Activated T-cell treated with anti-CD3 and anti-CD28 coated beads for 1 hour (primary cell): ENCODE results near the gene KANK2.
A peak's percentile ranks its signal among the peaks of the same experiment; 100 is the strongest.

ENCODE experiments used
- DNase-seq: peaks from one replicate; pipeline ENCODE4 v3.0.0-alpha.2; 2020; ENCODE audit warnings: low read depth

The KANK2 gene

DNA sequence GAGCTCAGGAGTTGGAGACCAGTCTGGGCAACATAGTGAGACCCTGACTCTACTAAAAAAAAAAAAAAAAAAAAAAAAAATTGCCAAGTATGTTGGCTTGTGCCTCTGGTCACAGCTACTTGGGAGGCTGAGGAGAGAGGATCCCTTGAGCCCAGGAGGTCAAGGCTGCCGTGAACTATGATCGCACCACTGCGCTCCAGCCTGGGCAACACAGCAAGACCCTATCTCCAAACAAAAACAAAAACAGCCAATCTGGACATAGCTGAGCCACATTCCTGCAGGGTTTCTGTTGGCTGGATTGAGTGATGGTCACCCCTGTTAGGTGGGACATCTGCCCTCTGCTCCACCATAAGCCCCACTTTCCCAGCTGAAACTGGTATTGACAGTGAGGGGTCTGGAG, 28.5 kb upstream of the KANK2 start:
- DNase-seq: no peak

DNA sequence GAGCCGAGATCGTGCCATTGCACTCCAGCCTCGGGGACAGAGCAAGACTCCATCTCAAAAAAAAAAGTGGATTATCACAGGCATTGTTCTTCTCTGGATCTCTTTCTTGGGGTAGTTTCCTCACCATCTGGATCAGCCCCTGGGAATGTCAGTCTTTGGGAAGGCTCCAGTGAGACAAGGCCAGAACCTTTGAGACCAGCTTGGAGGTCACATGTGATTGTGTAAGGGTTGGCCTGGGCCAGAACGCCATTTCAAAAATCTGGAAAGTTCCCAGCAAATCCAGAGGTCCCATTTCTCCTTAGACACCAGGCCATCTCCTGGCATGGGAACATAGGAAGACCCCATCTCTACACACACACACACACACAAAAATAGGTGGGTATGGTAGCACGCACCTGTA, 27.8 kb upstream of the KANK2 start:
- DNase-seq: no peak

DNA sequence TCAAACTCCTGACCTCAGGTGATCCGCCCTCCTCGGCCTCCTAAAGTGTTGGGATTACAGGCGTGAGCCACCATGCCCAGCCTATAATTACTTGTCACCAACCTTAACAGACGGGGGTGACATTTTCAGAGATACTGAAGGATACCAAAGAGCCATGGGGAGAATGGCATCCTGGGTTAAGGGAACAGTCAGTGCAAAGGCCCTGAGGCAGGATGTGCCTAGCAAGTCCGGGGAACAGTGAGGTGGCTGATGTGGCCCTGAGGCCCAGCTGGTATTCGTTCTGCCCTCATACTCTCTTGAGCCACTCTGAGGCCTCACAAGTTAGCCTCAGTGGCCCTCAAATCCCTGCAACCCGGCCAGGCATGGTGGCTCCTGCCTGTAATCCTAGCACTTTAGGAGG, 27.1 kb upstream of the KANK2 start:
- no peak for DNase-seq

DNA sequence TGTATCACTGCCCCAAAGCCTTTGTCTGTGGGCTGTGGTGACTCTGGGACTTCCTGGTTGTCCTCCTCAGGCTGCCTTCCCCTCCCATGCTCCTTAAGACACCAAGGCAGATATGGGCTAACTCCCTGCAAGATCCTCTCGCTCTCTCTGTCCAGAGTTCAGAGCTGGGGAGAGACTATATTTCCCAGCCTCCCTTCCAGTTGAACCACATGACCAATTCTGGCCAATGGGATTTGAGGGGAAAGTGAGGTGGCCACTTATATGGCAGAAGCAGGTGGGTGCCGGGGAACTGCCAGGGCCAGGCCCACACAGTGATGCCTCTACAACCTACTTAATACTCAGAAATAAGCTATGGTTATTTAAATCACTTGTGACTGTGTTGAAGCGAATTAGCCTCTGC, 25.9 kb upstream of the KANK2 start:
- no peak for DNase-seq

DNA sequence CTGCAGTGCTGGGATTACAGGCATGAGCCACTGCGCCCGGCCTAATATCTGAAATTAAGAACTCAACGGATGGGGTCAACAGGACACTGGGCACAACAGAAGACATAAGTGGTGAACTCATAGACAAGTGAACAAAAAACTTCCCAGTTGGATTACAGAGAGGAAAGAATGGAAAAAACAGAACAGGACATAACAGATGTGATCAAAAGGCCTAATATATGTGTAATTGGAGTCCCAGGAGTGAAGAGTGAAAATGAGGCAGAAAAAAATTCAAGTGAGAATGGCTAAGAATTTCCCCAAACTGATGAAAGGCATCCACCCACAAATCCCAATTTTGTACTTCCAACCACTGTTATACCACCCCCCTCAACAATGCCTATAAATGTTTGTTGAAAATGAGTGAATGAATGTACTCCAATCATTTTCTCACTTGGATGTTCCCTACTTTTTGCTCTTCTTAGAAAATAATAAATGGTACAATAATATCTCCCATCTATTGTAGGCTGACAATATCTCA, 23.8 kb upstream of the KANK2 start:
- no peak for DNase-seq

DNA sequence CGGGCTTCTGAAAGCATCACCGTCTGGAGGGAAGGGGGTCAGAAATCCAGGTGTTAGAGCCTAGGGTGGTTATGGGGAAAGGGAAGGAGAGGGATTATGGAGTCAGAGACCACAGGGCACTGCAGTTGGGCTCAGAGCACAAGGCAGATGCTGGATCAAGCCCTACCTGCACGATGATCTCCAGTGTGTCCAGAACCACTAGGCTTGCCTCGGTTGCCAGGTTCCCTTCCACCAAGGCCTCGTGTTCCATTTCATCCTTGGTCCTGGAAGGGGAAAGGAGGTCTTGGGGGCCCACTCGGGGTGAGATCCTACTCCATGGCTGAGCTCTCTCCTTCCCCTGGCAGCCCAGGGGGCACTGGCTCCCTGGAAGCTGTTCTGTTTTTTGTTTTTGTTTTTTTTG, 17.0 kb upstream of the KANK2 start:
- no peak for DNase-seq

DNA sequence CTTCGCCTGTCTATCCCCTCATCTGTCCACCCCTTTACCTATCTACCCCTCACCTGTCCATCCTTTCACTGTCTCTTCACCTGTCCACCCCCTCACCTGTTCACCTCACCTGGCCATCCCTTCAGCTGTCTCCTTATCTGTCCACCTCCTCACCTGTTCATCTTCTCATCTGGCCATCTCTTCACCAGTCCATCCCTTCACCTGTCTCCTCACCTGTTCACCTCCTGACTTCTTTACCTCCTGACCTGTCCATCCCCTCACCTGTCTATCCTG, 13.2 kb upstream of the KANK2 start:
- DNase-seq: no peak

DNA sequence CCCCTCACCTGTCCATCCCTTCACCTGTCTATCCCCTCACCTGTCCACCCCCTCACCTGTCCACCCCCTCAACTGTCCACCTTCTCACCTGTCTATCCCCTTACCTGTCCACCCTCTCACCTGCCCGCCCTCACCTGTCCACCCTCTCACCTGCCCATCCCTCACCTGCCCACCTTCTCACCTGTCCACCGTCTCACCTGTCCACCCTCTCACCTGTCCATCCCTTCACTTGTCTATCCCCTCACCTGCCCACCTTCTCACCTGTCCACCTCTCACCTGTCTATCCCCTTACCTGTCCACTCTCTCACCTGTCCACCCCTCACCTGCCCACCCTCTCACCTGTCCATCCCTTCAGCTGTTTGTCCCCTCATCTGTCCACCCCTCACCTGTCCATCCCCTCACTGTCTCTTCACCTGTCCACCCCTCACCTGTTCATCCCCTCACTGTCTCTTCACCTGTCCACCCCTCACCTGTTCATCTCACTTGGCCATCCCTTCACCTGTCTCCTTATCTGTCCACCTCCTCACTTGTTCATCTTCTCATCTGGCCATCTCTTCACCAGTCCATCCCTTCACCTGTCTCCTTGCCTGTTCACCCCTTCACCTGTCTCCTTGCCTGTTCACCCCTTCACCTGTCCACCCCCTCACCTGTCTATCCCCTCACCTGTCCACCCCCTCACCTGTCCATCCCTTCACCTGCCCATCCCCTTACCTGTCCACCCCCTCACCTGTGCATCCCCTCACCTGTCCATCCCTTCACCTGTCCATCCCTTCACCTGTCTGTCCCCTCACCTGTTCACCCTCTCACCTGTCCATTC, 12.7 kb upstream of the KANK2 start:
- DNase-seq: no peak

DNA sequence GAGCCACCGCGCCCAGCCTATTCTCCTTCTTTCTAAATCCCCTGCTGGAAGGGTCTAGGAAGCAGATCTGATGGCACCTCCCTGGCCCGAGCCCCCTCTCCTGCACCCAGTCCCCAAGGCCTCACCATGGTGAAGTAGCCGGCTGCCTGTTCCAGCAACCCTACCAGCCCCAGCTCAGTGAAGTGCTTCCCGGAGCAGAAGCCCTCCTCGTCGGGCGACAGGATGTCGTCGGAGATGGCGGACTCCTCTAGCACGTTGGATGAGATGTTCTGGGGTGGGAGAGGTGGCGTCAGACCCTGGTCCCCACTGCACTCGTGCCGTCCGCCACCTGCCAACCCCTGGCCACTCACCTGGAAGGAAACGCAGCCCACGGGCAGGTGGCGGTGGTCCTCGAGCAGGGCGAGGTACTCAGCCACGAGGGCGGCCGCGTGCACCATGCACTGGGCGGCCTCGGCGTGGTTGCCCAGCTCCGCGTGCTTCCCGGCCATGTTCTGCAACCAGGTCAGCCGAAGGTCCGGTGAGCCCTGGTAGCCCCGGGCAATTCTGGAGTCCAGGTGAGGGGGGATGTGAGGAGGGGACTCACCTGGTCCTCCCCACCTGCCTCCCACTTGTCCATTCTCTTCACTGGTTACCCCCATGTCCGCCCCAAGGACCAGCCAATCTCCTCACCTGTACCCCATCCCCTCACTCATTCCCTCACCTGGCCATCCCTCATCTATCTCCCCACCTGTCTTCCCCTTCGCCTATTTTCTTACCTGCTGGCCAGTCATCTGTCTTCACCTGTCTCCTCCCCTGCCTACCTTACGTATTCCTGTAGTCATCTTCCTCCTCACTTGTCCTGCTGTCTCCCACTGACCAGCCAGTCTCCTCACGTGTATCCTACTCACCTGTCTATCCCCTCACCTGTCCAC, 11.5 kb upstream of the KANK2 start:
- DNase-seq: no peak

DNA sequence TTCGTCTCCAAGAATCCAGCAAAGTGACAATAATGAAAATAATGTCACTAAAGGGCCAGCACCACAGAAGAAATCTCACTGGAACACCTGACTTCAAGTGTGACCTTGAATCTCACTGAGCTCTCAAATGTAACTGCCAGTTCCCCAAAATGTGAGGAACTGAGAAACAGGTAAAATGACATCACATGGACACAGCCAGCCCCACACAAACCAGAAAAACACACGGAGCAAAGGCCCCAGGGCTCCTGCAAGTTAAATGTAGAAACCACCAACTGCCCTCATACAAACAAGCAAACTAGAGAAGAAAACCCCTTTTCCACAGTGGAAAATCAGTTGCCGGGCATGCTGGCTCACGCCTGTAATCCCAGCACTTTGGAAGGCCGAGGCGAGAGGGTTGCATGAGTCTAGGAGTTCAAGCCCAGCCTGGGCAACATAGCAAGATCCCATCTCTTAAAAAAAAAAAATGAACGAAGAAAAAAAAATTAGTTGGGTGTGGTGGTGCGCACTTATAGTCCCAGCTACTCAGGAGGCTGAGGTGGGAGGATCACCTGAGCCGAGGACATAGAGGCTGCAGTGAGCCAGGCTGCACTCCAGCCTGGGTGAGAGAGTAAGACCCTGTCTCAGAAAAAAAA, 8.7 kb upstream of the KANK2 start:
- DNase-seq: no peak

DNA sequence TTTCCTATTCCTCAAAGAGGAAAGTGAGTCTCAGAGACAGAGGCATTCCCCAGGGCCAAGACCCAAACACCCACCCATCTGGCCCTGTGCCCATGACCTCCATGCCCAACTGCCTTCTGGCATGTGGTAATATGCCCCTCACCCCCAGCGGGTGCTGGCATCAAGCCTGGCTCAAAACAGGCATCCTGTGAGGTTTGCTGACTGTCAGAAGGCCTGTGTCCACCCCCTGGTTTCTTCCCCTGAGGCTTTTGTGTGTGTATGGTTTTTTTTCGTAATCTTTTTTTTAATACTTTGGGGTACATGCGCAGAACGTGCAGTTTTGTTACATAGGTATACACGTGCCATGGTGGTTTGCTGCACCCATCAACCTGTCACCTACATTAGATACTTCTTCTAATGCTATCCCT, 7.6 kb upstream of the KANK2 start:
- DNase-seq: no peak

DNA sequence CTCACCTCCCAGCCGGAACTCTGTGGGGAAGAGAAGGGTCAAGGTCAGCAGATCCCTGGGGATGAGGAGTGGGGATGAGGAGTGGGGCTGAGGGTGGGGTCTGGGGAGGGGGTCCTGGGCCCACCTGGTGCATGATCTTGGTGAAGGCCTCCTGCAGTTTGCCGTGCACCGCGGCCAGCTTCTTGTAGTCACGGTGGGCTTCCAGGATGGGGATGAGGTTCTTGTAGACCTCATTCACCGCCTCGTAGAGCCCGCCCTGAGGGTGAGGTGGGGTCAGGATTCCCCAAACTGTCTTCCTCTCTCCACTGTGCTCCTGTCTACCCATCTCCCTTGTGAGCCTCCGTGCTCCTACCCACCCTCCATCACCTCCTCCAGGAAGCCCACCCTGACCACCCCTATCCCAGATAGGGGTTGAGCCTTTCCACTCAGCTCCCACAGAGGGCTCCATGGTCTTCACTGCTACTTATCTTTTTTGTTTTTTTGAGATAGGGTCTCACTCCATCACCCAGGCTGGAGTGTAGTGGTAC, 6.8 kb upstream of the KANK2 start:
- no peak for DNase-seq

DNA sequence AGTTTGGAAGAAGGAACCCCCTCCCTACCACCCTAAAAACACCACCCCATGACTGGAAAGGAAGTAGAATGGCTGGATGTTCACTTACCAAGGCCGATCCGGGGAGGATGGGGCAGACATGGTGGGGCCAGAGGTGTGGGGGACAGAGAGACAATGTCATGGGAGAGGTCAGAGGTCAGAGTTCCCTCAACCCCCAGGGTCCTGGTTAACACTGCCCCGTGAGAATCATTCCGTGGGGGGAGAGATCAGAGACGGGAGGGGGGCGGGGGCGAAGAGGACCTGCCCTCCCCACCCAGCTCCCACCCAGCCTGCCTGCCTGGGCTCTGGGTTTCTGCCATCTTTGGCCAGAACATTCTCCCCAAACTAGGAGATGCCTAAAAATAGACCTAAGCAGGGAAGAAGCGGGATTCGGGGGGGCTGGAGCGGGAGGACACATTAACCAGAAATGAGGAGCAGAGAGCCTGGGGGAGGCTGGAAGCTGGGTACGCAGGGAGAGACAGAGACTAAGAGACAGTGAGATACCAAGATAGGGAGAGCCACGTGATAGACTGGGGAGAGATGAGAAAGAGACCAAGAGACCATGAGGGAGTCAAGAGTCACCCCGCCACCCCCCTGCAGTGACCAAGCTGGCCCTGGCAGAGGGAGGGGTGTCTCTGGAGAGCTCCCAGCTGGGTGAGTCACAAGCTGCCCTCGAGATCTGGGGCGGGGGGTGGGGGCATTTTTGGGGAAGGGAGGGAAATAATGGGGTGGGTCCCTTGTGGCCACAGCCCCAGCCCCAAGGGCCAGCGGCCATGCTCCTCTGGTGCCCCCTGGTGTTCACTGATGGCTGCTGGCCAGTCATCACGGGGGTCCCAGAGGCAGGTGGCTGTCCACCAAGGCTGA, 6.1 kb upstream of the KANK2 start:
- peak; percentile 40 for DNase-seq

DNA sequence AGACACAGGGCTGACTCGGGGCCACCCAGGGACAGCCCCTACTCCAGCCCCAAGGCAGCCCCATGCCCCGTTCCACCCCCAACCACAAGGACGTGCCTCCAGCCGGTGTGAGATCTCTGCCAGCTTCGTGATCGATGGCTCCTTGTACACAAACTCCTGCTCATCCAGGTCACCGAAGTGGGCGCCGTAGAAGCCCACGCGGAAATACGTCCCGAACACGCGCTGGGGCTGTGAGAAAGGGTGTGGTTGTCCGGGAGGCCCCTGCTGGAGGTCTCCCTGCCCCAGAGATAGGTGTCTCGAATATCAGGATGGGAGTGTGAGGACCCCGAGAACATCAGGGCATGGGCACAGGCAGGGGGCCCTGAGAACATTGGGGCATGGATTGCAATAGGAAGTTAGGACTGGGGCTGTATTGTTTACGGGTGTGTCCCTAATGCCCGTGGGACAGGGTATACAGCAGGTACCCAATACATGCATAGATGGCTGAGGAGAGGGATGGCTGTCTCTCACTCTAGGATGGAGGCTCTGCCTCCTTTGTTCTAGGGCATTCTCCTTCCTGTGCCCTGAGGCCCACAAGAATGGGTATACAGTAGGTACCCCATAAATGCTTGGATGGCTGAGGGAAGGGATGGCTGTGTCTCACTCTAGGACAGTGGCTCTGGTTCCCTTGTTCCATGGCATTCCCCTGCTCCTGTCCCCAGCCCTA, 5.3 kb upstream of the KANK2 start:
- no peak for DNase-seq

DNA sequence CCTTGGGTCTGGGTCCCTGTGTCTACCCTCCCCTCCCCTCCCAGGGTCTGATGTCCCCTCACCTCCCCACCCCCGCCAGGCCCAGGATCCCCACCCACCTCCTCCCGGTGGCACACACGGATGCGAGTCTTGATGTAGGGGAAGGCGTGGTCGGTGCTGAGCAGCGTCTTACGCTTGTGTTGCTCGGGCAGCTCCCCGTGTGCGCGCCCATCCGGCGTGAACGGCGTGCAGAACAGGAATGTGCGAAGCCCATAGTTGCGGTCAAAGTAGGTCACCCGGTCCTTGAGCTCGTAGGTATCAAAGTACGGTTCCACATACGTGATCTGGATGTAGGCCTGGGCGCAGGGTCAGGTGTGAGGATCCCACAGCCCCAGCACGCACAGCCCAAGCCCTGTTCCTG, 4.4 kb upstream of the KANK2 start:
- no peak for DNase-seq

DNA sequence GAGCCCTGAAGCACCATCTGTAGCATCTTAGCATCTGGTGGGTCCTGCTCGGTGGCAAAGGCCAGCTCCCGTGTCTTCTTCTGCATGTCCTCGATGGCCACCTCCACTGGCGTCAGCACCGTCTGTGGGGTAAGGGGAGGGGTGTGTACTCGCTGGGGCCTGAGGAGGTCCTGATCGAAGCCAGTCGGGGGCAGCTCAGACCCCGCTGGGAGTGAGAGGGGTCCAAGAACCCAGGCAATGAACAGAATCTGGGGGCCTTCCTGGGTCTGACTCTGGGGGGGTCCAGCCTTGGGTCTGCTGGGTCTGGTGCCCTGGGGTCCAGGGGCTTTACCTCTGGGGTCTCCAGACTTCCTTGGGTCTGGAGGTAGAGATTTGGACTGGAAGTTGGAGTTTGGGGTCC, 3.6 kb upstream of the KANK2 start:
- DNase-seq: no peak

DNA sequence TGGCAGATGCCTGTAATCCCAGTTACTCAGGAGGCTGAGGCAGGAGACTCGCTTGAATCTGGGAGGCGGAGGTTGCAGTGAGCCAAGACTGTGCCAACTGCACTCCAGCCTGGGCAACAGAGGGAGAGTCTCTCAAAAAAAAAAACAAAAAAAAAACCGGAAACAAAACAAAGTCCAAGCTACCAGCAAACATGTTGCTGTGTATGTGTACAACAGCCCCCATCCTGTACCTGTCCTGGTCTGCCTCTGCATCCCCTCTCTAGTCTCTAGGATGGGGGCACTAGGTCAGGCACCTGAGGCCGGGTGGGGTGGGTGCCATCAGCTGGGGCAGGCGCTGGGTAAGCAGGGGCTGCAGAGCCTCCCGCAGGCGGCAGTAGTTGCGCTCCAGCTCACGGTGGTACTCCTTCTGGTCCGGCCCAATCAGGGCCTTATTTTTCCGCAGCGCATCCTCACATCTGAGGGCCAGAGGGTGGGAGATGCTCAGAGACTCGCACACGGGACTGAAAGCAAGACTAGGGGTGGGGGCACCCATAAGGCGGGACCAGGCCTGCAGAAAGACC, 2.8 kb upstream of the KANK2 start:
- no peak for DNase-seq

DNA sequence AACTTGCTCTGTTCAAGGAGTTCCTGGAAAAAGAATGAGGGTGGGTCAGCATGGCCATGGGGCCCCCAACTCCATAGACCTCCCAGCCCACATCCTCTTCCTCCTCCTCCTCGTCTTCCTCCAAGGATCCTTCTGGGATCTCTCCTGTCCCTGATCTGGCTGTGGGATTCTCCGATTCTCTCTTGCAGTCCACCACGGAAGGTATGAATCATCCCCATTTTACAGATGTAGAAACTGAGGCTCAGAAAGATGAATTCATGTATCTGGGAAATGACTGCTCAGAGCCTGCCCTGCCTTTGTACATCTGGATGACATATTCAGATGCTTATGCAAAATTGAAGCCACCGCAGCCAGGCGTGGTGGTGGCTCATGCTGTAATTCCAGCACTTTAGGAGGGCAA, 2.2 kb upstream of the KANK2 start:
- no peak for DNase-seq

DNA sequence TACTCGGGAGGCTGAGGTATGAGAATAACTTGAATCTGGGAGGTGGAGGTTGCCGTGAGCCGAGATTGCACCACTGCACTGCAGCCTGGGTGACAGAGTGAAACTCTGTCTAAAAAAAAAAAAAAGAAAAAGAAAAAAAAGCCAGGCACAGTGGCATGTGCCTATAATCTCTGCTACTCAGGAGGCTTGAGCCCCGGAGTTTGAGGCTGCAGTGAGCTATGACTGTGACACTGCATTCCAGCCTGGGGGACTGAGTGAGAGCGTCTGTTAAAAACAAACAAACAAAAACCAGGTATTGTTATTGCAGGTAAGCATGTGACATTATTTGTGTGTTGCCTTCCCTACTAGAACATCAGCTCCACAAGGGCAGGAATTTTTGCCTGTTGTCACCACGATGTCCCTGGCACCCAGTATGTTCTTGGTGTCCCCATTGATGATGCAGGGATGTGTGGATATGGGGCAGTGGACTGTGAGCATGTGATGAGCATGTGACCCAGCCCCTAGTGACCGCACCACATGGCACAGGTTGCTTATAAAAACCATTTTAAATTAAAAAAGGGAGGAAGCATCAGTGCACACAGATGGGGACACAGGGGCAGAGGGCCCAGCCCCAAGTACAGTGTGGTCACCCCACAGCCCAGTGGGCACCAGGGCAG, 1.6 kb upstream of the KANK2 start:
- DNase-seq: no peak

DNA sequence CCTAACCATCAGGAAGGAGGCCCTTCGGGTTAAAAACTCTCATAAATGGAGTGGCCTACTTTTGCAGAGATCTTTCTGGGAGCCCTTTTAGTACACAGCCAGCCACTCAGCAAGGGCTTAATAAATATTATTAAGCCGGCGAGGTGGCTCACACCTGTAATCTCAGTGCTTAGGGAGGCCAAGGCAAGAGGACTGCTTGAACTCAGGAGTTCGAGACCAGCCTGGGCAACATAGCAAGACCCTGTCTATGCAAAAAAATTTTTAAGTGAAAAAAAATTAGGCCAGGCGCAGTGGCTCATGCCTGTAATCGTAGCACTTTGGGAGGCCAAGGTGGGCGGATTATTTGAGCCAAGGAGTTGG, 810 bp upstream of the KANK2 start:
- DNase-seq: no peak
